HEK293 (cell line): ENCODE results near the gene TRPV5.

Experiments
- ZNF175 ChIP-seq: fragments of 450-650 bp; formaldehyde crosslinking; IDR thresholded peaks from 2 replicates; pipeline ENCODE4 v1.5.1; 2016; ENCODE audit warnings: missing biosample characterization, missing genetic modification characterization
- ZNF274 ChIP-seq, 2 experiments: fragments of 200-500 bp in 1 of 2; fragments of 450-650 bp in 1 of 2; sonication (Bioruptor generic) in 1 of 2; formaldehyde crosslinking in 1 of 2; IDR thresholded peaks; 2 replicates each; pipeline versions ENCODE4 v1.5.1 to v1.6.1; 2014 to 2016; ENCODE audit warnings: borderline replicate concordance in 1 of 2, inconsistent platforms in 1 of 2, low read length in 1 of 2, missing biosample characterization in 1 of 2, missing genetic modification characterization in 1 of 2
- ZNF391 ChIP-seq: fragments of 450-650 bp; formaldehyde crosslinking; IDR thresholded peaks from 2 replicates; pipeline ENCODE4 v1.5.1; 2016; ENCODE audit warnings: low read depth, missing biosample characterization, missing genetic modification characterization, borderline replicate concordance
- ZNF501 ChIP-seq: fragments of 450-650 bp; formaldehyde crosslinking; IDR thresholded peaks from 2 replicates; pipeline ENCODE4 v1.5.1; 2016; ENCODE audit warnings: missing biosample characterization, missing genetic modification characterization
- TF ChIP-seq, protein P1 (sequence below): fragments of 450-650 bp; formaldehyde crosslinking; IDR thresholded peaks from 2 replicates; pipeline ENCODE4 v1.5.1; 2016; ENCODE audit warnings: missing biosample characterization, missing genetic modification characterization
- TF ChIP-seq, protein P2 (sequence below): fragments of 450-650 bp; formaldehyde crosslinking; IDR thresholded peaks from 2 replicates; pipeline ENCODE4 v1.5.1; 2016; ENCODE audit warnings: missing biosample characterization, missing genetic modification characterization, low read depth

DNA sequence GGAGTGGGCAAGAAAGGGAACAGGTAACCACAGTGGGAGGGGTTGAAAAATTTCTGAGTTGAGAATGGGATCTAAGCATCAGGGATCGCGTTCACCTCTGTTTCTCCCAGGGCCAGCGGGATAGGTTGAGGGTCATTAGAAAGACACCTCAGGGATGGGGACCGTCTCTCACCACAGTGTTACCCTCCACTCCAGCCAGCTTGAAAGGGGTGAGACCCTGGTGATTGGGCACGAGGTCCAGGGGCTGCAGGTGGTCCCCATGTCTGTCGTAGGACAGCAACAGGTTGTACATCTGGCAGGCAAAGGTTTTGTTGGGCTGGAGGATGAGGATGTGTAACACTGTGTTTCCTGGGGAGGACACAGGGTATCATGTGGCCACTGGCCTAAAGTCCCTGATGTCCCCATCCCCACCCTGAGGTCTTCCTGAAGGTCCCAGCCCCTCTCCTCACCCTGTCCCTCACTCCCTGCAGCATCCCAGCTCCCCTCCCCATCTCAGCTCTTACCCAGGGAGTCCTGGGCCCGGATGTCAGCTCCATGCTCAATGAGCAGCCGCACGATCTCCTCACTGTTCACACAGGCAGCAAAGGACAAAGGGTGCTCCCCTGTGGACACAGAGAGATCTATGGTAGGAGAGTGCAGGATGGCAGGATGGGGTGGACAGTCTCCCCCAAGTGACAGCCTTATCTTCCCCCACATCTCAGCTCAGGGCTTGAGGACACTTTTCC lies 57.1 kb downstream of the TRPV5 start:
- TF ChIP-seq, protein P1, sequence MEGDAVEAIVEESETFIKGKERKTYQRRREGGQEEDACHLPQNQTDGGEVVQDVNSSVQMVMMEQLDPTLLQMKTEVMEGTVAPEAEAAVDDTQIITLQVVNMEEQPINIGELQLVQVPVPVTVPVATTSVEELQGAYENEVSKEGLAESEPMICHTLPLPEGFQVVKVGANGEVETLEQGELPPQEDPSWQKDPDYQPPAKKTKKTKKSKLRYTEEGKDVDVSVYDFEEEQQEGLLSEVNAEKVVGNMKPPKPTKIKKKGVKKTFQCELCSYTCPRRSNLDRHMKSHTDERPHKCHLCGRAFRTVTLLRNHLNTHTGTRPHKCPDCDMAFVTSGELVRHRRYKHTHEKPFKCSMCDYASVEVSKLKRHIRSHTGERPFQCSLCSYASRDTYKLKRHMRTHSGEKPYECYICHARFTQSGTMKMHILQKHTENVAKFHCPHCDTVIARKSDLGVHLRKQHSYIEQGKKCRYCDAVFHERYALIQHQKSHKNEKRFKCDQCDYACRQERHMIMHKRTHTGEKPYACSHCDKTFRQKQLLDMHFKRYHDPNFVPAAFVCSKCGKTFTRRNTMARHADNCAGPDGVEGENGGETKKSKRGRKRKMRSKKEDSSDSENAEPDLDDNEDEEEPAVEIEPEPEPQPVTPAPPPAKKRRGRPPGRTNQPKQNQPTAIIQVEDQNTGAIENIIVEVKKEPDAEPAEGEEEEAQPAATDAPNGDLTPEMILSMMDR (tag by site-specific recombination), result no peak
- TF ChIP-seq, protein P2, sequence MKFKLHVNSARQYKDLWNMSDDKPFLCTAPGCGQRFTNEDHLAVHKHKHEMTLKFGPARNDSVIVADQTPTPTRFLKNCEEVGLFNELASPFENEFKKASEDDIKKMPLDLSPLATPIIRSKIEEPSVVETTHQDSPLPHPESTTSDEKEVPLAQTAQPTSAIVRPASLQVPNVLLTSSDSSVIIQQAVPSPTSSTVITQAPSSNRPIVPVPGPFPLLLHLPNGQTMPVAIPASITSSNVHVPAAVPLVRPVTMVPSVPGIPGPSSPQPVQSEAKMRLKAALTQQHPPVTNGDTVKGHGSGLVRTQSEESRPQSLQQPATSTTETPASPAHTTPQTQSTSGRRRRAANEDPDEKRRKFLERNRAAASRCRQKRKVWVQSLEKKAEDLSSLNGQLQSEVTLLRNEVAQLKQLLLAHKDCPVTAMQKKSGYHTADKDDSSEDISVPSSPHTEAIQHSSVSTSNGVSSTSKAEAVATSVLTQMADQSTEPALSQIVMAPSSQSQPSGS (tag by site-specific recombination), result no peak
- TF ChIP-seq ZNF274 (IDR thresholded peaks at IDR 0.05; ENCODE audit: low read length), result no peak
- TF ChIP-seq ZNF274 (tag by site-specific recombination; IDR thresholded peaks at IDR 0.05; ENCODE audit: borderline replicate concordance), result no peak
- no peak for TF ChIP-seq ZNF501
- TF ChIP-seq ZNF175 (tag by site-specific recombination), result no peak
- TF ChIP-seq ZNF391, result no peak
